Measurements from ENCODE around the gene PSMB3.

- TF ChIP-seq POLR2A (IDR thresholded peaks at IDR 0.05) (no peak), CTCF (IDR thresholded peaks at IDR 0.05) (no peak)
Observed at GRCh38 chr17:38779965-38780752, 27.6 kb downstream of the PSMB3 start.
